ENCODE measurements around the gene FLCN.

FLCN gene

DNA sequence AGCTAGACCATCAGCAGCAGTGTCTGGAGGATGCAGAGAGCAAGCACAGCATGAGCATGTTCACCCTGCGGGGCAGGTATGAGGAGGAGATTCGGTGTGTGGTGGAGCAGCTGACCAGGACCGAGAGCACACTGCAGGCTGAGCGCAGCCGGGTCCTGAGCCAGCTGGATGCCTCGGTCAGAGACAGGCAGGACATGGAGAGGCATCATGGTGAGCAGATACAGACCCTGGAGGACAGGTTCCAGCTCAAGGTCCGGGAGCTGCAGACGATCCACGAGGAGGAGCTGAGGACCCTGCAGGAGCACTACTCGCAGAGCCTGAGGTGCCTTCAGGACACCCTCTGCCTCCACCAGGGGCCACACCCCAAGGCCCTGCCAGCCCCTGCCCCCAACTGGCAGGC lies 69.6 kb downstream of the FLCN start:
- DNase-seq (ENCODE audit: low read depth) = no peak

DNA sequence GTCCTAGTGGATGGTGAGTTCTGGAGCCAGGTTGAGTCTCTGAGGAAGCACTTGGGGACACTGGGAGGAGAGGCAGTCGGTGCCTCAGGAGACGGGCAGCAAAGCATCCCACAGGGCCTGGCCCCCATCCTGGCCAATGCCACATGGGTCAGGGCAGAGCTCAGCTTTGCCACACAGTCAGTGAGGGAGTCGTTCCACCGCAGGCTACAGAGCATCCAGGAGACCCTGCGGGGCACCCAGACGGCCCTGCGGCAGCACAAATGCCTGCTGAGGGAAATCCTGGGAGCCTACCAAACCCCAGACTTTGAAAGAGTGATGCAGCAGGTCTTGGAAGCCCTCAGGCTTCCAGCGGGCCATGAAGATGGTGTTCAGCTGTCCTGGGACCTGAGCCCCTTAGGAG lies 70.5 kb downstream of the FLCN start:
- DNase-seq (ENCODE audit: low read depth) = no peak

DNA sequence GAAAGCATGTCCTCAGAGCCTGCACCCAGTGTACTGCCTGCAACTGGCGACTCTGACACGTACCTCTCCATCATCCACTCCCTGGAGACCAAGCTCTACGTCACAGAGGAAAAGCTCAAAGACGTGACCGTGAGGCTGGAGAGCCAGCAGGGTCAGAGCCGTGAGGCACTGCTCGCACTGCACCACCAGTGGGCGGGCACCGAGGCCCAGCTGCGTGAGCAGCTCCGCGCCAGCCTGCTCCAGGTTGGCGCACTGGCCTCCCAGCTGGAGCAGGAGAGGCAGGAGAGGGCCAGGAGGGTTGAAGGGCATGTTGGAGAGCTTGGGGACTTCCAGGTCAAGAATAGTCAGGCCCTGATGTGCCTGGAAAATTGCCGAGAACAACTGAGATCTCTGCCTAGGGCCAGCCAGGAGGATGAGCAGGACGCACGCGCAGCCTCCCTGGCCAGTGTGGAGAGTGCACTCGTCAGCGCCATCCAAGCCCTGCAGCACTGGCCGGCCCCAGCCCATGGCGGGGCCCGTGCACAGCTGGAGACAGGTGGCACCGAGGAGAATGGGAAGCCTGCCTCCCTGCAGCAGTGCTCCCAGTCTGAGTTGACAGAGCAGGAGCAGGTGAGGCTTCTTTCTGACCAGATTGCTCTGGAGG lies 71.2 kb downstream of the FLCN start:
- DNase-seq (ENCODE audit: low read depth) = no peak

DNA sequence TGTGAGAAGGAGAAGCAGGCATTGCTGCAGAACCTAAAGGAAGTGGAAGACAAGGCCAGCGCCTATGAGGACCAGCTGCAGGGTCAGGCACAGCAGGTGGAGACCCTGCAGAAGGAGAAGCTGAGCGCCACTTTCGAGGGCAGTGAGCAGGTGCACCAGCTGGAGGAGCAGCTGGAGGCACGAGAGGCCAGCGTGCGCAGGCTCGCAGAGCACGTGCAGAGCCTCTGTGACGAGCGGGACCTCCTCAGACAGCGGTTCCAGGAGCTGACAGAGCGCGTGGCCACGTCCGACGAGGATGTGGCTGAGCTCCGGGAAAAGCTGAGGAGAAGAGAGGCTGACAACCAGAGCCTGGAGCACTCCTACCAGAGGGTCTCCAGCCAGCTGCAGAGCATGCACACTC lies 72.3 kb downstream of the FLCN start:
- no peak for DNase-seq (ENCODE audit: low read depth)

- DNase-seq (ENCODE audit: low read depth) = no peak
Observed at GRCh38 chr17:17164156-17164555, 72.8 kb downstream of the FLCN start.
